Measurements from ENCODE around the gene SCAF8. TPM values are rescaled to one million over a fixed set of nuclear protein-coding genes. Genes with fewer than 3 reads are reported as not detected.
"Not testable (repeated sequence)": the region's sequence is repeated elsewhere in the genome, so short reads cannot be mapped to it uniquely, and the experiment has no call there.

The SCAF8 gene
- polyA plus RNA-seq, 1 donor, result 34.7 TPM

DNA sequence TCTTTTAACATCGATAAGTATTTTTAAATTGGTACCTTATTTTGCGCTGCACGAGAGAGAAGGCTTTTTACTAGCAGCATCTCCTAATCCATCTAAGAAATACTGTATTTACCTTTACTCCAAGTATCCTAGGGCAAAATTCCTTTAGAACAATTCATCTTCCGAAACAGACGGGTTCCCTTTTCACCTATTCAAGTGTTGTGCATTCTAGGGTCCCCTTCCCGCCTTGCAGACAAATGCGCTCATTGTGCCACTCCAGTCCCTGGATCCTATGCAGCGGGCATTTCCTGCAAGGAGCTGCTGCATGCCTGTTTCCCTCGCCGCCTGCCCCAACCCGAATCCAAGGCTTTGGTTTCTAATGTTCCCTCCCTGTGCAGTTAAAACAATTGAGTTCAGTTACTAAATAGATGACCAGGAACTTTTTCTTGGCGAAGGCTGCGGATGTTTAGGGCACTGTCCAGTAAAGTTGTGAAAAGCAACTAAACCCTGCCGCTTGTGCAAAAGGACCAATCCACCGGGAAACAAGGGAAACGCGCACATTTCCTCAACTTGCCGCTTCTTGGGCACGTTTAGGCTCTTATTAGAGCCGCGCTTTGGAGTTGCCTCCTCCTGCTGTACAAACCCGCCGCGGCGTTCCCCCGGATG, 556 bp upstream of the SCAF8 start:
- Histone ChIP-seq H3K27ac (ENCODE audit: low read length) (peak overlapping the region; percentile 76), H3K36me3 (ENCODE audit: control insufficient read depth, insufficient read depth, low read length) (no peaks in the 10 kb centered on the region), H3K27me3 (ENCODE audit: control insufficient read depth, insufficient read depth, low read length) (no peaks in the 10 kb centered on the region), H3K9me3 (ENCODE audit: control insufficient read depth, low read depth, low read length) (no peaks in the 10 kb centered on the region), H3K4me3 (ENCODE audit: low read length) (peak overlapping the region; percentile 67), H3K4me1 (ENCODE audit: control insufficient read depth, insufficient read depth, low read length) (peaks cover 14% of the 10 kb centered on the region)
- WGBS (ENCODE audit: insufficient coverage, low lambda C conversion rate), result 57% methylated on average over 3 of the region's 26 CpGs
- no peak for DNase-seq

DNA sequence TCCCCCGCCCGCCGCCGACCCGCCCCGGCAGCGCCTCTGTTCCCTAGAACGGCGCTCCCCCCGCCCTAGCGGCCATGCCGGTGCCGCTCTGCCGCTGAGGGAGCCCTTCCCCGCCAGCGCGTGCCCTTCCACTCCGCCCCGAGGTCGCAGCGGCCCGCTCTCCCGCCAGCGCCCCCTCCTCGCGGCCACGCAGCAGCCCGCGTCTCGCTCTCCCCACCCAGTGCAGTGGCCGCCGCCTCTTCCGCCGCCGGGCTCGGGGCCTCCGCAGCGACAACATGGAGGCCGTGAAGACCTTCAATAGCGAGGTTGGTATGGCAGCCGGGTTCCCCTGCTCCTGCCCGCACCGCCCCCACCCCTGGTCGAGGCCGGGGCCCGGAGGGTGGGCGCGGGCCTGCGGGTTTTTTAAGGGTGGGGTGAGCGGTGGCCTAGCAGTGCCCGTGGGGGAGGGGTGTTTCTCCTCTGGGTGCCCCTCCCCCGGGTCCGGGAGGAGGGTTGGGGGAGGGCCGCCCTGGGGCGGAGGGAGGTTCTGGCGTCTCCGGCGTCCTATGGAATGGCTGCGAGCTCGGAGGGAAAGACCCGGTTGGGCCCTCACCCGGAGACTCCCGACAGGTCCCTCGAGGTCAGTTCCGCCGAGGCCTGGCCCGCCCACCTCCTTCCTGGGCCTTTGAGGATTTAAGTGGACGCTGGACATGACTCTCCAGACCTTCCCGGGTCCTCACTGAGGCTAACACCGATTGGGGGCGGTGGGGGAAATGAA, 588 bp downstream of the SCAF8 start:
- H3K27ac ChIP-seq (ENCODE audit: low read length), result peak overlapping the region; percentile 99
- peaks cover 1% of the 10 kb centered on the region for H3K36me3 ChIP-seq (ENCODE audit: control insufficient read depth, insufficient read depth, low read length)
- WGBS (ENCODE audit: insufficient coverage, low lambda C conversion rate), result no CpG with 5 or more reads among the region's 71 CpGs
- H3K4me3 ChIP-seq (ENCODE audit: low read length), result peak overlapping the region; percentile 88
- peaks cover 14% of the 10 kb centered on the region for H3K4me1 ChIP-seq (ENCODE audit: control insufficient read depth, insufficient read depth, low read length)
- H3K27me3 ChIP-seq (ENCODE audit: control insufficient read depth, insufficient read depth, low read length), result no peaks in the 10 kb centered on the region
- DNase-seq, result peak; percentile 96 to 97
- no peaks in the 10 kb centered on the region for H3K9me3 ChIP-seq (ENCODE audit: control insufficient read depth, low read depth, low read length)

DNA sequence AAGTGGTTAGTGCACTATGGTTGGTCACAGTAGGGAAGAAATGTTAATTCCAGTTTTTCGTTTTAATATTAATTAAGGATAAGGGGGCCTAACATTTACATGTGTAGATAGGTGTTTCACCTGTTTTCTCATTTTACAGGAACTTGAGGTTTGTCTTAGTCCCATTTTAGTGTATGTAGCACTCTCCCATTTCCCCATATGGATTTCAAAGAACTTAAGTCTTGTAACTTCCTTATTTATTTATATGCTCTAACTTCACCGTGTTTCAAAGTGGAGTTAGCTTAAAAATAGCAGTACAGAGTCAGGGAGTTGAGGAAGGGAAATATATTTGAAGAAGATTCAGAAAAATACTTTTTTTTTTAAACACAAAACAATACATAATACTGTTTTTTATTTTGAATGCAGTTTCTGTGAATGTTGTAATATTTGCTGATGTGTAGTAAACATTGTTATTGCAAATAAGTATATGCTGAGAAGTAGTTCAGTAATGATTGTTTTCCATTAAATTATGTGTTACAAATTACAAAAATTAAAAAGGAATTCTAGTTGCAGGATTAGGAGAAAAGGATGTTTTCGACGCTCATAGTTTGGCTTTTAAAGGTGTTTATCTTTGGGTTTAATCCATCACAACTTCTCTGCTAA, 3.5 kb downstream of the SCAF8 start:
- no peaks in the 10 kb centered on the region for H3K9me3 ChIP-seq (ENCODE audit: control insufficient read depth, low read depth, low read length)
- WGBS (ENCODE audit: insufficient coverage, low lambda C conversion rate), result 90% methylated on average over 1 of the region's 4 CpGs
- peaks cover 14% of the 10 kb centered on the region for H3K4me1 ChIP-seq (ENCODE audit: control insufficient read depth, insufficient read depth, low read length)
- no peak overlapping the region for H3K27ac ChIP-seq (ENCODE audit: low read length)
- no peak for DNase-seq
- H3K27me3 ChIP-seq (ENCODE audit: control insufficient read depth, insufficient read depth, low read length), result no peaks in the 10 kb centered on the region
- H3K4me3 ChIP-seq (ENCODE audit: low read length), result no peak overlapping the region
- peaks cover 7% of the 10 kb centered on the region for H3K36me3 ChIP-seq (ENCODE audit: control insufficient read depth, insufficient read depth, low read length)

DNA sequence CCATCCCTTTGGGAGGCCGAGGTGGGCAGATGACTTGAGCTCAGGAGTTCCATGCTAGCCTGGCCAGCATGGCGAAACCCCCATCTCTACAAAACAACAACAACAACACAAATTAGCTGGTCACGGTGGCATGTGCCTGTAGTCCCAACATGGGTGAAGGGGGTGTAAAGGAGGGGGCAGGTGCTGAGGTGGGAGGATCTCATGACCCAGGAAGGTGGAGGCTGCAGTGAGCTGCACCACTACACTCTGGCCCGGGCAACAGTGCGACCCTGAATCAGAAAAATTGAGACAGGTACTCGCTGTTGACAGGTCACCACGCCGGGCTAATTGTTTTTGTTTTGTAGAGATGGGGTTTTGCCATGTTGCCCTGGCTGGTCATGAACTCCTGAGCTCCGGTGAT, 4.2 kb downstream of the SCAF8 start:
- no peaks in the 10 kb centered on the region for H3K27me3 ChIP-seq (ENCODE audit: control insufficient read depth, insufficient read depth, low read length)
- no peak overlapping the region for H3K27ac ChIP-seq (ENCODE audit: low read length)
- peaks cover 9% of the 10 kb centered on the region for H3K4me1 ChIP-seq (ENCODE audit: control insufficient read depth, insufficient read depth, low read length)
- no peak for DNase-seq
- H3K9me3 ChIP-seq (ENCODE audit: control insufficient read depth, low read depth, low read length), result no peaks in the 10 kb centered on the region
- peaks cover 9% of the 10 kb centered on the region for H3K36me3 ChIP-seq (ENCODE audit: control insufficient read depth, insufficient read depth, low read length)
- H3K4me3 ChIP-seq (ENCODE audit: low read length), result no peak overlapping the region
- no CpG with 5 or more reads among the region's 9 CpGs for WGBS (ENCODE audit: insufficient coverage, low lambda C conversion rate)

DNA sequence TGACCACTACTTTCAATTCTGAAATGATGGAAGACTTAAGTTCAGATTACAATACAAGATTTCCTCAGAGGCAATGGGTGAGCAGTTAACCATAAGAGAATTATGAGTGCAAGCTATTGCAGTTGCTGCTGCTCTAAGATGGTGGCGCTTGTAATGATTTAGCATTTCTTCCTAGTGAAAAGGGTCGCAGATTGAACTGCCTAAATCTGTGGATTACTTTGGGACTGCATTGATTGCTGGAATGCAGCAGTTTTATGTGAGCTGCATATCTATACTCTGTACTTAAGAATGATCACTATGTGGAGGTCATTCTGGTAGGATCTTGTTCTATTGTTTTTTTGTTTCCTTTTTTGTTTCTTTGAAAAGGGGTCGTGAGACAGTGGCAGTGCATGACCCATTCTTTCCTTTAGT, 5.3 kb downstream of the SCAF8 start:
- WGBS (ENCODE audit: insufficient coverage, low lambda C conversion rate), result no CpG with 5 or more reads among the region's 3 CpGs
- H3K36me3 ChIP-seq (ENCODE audit: control insufficient read depth, insufficient read depth, low read length), result peaks cover 9% of the 10 kb centered on the region
- H3K4me1 ChIP-seq (ENCODE audit: control insufficient read depth, insufficient read depth, low read length), result peaks cover 9% of the 10 kb centered on the region
- DNase-seq, result no peak
- H3K4me3 ChIP-seq (ENCODE audit: low read length), result no peak overlapping the region
- no peaks in the 10 kb centered on the region for H3K9me3 ChIP-seq (ENCODE audit: control insufficient read depth, low read depth, low read length)
- no peak overlapping the region for H3K27ac ChIP-seq (ENCODE audit: low read length)
- H3K27me3 ChIP-seq (ENCODE audit: control insufficient read depth, insufficient read depth, low read length), result no peaks in the 10 kb centered on the region

DNA sequence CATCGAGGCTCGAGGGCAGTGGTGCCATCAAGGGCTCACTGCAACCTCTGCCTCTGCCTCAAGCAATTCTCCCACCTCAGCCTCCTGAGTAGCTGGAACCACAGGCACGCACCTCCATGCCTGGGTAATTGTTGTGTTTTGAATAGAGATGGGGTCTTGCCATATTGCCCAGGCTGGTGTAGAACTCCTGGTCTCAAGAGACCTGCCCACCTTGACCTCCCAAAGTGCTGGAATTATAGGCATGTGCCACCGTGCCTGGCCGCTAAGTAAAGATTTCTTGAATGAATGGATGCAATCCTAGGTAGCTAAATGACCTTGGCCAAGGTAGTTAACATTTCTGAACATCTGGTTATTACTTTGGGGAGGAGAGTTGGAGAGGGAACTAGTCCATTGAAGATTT, 7.4 kb downstream of the SCAF8 start:
- no peak for DNase-seq
- Histone ChIP-seq H3K36me3 (ENCODE audit: control insufficient read depth, insufficient read depth, low read length) (peaks cover 9% of the 10 kb centered on the region), H3K9me3 (ENCODE audit: control insufficient read depth, low read depth, low read length) (no peaks in the 10 kb centered on the region), H3K4me1 (ENCODE audit: control insufficient read depth, insufficient read depth, low read length) (peaks cover 2% of the 10 kb centered on the region), H3K4me3 (ENCODE audit: low read length) (no peak overlapping the region), H3K27me3 (ENCODE audit: control insufficient read depth, insufficient read depth, low read length) (no peaks in the 10 kb centered on the region), H3K27ac (ENCODE audit: low read length) (no peak overlapping the region)
- WGBS (ENCODE audit: insufficient coverage, low lambda C conversion rate), result no CpG with 5 or more reads among the region's 5 CpGs

DNA sequence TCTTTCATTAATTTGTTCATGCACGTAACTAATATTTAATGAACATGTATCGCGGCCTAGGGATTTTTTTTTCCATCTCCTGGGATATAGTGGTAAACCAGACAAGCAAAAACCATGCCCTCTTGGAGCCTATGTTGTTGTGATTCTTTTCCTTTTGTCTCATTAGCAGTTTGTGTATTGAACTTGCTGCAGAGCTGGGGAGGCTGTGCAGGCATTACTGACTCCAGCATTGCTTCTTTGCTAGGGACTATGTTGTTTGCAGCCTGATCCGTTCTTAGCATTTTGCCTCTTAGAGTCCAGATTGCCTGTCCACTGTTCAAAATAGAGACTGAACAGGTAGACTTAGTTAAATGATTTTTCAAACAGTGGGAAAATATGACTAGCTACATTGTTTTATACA, 9.7 kb downstream of the SCAF8 start:
- no peaks in the 10 kb centered on the region for H3K4me1 ChIP-seq (ENCODE audit: control insufficient read depth, insufficient read depth, low read length)

DNA sequence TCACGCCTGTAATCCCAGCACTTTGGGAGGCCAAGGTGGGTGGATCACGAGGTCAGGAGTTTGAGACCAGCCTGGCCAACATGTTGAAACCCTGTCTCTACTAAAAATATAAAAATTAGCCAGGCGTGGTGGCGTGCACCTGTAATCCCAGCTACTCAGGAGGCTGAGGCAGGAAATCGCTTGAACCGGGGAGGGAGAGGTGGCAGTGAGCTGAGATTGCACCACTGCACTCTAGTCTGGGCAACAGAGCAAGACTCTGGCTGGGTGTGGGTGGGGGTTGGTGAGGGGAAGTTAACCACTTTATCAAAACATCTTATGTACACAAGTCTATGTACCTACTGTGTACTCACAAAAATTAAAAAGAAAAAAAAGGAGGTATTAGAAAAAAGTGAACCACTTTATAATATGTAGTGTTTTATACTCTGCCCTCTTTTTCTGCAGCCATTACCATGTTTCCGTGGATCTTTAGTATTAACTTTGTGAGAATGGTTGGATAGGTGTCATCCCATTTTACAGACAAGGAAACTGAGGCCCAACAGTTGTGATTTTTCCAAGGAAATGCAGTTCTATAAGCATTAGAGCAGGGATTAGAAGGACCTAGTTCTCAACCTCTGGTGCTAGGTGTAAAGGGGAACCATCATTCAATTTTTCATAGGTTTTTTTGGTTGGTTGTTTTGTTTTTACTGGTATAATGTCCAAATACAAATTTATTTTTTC, 11.0 kb downstream of the SCAF8 start:
- no CpG with 5 or more reads among the region's 7 CpGs for WGBS (ENCODE audit: insufficient coverage, low lambda C conversion rate)
- not testable (repeated sequence) for DNase-seq; H3K4me1 ChIP-seq (ENCODE audit: control insufficient read depth, insufficient read depth, low read length); H3K4me3 ChIP-seq (ENCODE audit: low read length); H3K27ac ChIP-seq (ENCODE audit: low read length); H3K27me3 ChIP-seq (ENCODE audit: control insufficient read depth, insufficient read depth, low read length); H3K36me3 ChIP-seq (ENCODE audit: control insufficient read depth, insufficient read depth, low read length); H3K9me3 ChIP-seq (ENCODE audit: control insufficient read depth, low read depth, low read length)

More for the DNA sequence above, 9.7 kb downstream of the SCAF8 start:
- WGBS (ENCODE audit: insufficient coverage, low lambda C conversion rate), result no CpG with 5 or more reads among the region's 4 CpGs
- Histone ChIP-seq H3K9me3 (ENCODE audit: control insufficient read depth, low read depth, low read length) (no peaks in the 10 kb centered on the region), H3K27ac (ENCODE audit: low read length) (no peak overlapping the region), H3K27me3 (ENCODE audit: control insufficient read depth, insufficient read depth, low read length) (no peaks in the 10 kb centered on the region), H3K36me3 (ENCODE audit: control insufficient read depth, insufficient read depth, low read length) (peaks cover 9% of the 10 kb centered on the region), H3K4me3 (ENCODE audit: low read length) (no peak overlapping the region)
- DNase-seq, result no peak

DNA sequence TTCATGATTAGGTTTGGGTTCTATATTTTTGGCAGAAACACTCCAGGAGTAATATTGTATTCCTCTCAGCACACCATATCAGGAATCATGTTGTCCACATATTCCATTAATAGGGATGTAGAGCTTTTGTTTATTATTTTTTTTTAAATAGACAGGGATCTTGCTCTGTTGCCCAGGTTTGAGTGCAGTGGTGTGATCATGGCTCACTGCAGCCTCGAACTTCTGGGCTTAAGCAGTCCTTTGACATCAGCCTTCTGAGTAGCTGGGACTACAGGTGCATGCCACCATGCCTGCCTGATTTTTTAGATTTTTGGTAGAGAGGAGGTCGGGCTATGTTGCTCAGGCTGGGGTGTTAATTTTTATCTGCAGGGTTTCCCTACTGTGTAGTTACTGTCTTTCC, 12.0 kb downstream of the SCAF8 start:
- no peak for DNase-seq
- H3K36me3 ChIP-seq (ENCODE audit: control insufficient read depth, insufficient read depth, low read length), result peaks cover 4% of the 10 kb centered on the region
- WGBS (ENCODE audit: insufficient coverage, low lambda C conversion rate), result no CpG with 5 or more reads among the region's 2 CpGs
- H3K4me3 ChIP-seq (ENCODE audit: low read length), result no peak overlapping the region
- no peaks in the 10 kb centered on the region for H3K27me3 ChIP-seq (ENCODE audit: control insufficient read depth, insufficient read depth, low read length)
- H3K4me1 ChIP-seq (ENCODE audit: control insufficient read depth, insufficient read depth, low read length), result no peaks in the 10 kb centered on the region
- no peaks in the 10 kb centered on the region for H3K9me3 ChIP-seq (ENCODE audit: control insufficient read depth, low read depth, low read length)
- no peak overlapping the region for H3K27ac ChIP-seq (ENCODE audit: low read length)

DNA sequence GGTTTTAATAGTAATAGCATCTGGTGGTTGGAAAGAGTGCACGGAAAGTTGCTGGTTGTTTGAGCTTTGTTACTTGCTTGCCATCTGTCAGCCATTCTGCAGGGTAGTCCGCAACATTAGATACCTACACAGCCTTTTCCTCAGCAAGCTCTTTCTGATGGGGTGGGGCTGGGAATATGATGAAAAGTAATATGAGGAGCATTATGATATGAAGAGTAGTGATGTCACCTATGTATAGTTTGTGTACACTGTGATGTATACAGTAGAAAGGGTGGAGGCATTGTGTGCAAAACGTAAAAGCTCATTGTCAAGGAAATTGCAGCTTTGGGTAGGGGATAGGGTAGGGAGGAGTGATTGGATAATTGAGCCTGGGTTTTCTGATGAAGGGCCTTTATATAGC, 16.1 kb downstream of the SCAF8 start:
- H3K27ac ChIP-seq (ENCODE audit: low read length), result no peak overlapping the region
- 100% methylated on average over 1 of the region's 3 CpGs for WGBS (ENCODE audit: insufficient coverage, low lambda C conversion rate)
- peaks cover 2% of the 10 kb centered on the region for H3K9me3 ChIP-seq (ENCODE audit: control insufficient read depth, low read depth, low read length)
- peaks cover 3% of the 10 kb centered on the region for H3K4me1 ChIP-seq (ENCODE audit: control insufficient read depth, insufficient read depth, low read length)
- no peak overlapping the region for H3K4me3 ChIP-seq (ENCODE audit: low read length)
- H3K27me3 ChIP-seq (ENCODE audit: control insufficient read depth, insufficient read depth, low read length), result no peaks in the 10 kb centered on the region
- DNase-seq, result no peak
- no peaks in the 10 kb centered on the region for H3K36me3 ChIP-seq (ENCODE audit: control insufficient read depth, insufficient read depth, low read length)
